HG02759 (cell line): ENCODE results near the gene PCBP2.
A peak's percentile ranks its signal among the peaks of the same experiment; 100 is the strongest.
"Not testable (repeated sequence)": the region's sequence is repeated elsewhere in the genome, so short reads cannot be mapped to it uniquely, and the experiment has no call there.

Experiments
- ATAC-seq: cut with Tn5 transposase; IDR thresholded peaks from one replicate; pipeline ENCODE4 v1.9.1; 2021; ENCODE audit warnings: mild to moderate bottlenecking, moderate library complexity; ENCODE audit not compliant: unreplicated experiment

The PCBP2 gene

GRCh38 chr12:53439582-53439981 lies 12.3 kb upstream of the PCBP2 start:
- not testable (repeated sequence) for ATAC-seq

GRCh38 chr12:53441040-53441833 lies 10.7 kb upstream of the PCBP2 start, which contains the start of gene PRR13:
TSS of gene PRR13 (plus strand) at chr12:53441734. CDS start at chr12:53442715, 981 bp downstream.
- peak; percentile 98 for ATAC-seq

- ATAC-seq = no peak
Measured at GRCh38 chr12:53443955-53444354, 7.9 kb upstream of the PCBP2 start.

GRCh38 chr12:53444593-53445325 lies 7.1 kb upstream of the PCBP2 start:
- ATAC-seq = not testable (repeated sequence)

DNA sequence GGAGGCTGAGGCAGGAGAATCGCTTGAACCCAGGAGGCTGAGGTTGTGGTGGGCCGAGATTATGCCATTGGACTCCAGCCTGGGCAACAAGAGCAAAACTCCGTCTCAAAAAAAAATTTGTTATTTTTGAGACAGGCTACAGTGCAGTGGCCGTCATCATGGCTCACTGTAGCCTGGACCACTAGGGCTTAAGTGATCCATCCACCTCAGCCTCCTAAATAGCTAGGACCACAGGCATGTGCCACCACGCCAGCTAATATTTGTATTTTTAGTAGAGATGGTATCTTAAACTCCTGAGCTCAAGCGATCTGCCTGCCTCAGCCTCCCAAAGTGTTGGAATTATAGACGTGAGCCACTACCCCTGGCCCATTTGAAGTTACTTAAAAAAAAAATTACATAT lies 966 bp upstream of the PCBP2 start:
- ATAC-seq = no peak

- peak; percentile 28 for ATAC-seq
Measured at GRCh38 chr12:53452159-53453077, 516 bp downstream of the PCBP2 start.

GRCh38 chr12:53453953-53454640 lies 2.2 kb downstream of the PCBP2 start:
- ATAC-seq = no peak

- no peak for ATAC-seq
Measured at GRCh38 chr12:53454707-53455106, 2.8 kb downstream of the PCBP2 start.

DNA sequence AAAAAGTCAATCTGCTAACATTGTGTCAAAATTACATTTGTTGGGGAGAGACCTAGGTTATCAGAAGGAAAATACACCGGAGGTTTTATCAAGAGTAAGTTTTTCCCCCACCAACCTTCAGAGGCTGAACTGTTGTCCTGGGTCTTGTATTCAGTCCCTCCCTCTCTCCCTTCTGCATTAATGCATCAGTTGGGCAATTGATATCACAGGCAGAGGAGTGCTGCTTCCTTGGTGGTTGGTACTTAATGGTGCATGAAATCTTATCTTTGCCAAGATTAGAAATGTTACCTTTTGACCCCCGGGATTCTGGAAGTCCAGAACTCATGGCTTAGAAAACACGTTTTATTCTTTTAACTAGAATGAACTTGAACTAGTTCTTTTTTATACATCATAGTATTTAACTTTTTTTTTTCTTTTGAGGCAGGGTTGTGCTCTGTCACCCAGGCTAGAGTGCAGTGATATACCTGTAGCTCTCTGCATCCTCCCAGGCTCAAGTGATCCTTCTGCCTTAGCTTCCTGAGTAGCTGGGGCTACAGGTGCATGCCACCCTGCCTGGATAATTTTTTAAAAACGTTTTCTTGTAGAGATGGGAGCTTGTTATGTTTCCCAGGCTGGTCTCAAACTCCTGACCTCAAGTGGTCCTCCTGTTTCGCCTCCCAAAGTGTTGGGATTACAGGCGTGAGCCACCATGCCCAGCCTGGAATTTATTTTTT lies 4.9 kb downstream of the PCBP2 start:
- ATAC-seq = no peak

DNA sequence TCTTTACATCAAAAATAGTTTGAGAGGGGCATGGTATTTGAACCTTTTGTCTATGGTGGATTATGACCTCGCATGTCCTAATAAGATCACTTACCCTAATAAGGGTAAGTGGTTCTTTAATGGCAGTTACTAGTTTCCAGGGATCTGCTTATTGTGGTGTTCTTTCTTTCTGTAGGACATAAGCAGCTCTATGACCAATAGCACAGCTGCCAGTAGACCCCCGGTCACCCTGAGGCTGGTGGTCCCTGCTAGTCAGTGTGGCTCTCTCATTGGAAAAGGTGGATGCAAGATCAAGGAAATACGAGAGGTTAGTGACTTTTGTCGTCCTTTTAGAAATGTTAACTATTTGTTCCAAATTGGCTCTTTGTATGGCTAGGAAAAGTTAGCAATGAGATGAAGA lies 7.2 kb downstream of the PCBP2 start:
- no peak for ATAC-seq

DNA sequence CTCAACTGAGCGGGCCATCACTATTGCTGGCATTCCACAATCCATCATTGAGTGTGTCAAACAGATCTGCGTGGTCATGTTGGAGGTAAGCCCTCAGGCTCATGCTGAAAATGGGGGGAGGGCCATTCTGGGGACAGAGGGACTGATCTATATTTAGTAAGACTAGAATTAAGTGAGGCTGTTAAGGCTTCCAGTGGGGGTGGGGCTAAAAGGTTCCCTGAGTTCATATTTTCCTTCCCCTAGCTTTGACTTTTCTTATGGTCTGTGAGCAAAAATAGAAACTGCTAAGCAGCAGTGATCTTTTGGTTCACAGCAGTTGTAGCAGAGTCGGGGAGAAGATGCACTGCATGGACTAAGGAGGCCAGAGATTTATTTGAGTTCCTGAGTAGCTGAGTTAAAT lies 9.2 kb downstream of the PCBP2 start:
- ATAC-seq = no peak

- no peak for ATAC-seq
Measured at GRCh38 chr12:53461591-53461990, 9.7 kb downstream of the PCBP2 start.

GRCh38 chr12:53462935-53463334 lies 11.0 kb downstream of the PCBP2 start:
- no peak for ATAC-seq

- no peak for ATAC-seq
Measured at GRCh38 chr12:53463802-53464560, 12.1 kb downstream of the PCBP2 start.

DNA sequence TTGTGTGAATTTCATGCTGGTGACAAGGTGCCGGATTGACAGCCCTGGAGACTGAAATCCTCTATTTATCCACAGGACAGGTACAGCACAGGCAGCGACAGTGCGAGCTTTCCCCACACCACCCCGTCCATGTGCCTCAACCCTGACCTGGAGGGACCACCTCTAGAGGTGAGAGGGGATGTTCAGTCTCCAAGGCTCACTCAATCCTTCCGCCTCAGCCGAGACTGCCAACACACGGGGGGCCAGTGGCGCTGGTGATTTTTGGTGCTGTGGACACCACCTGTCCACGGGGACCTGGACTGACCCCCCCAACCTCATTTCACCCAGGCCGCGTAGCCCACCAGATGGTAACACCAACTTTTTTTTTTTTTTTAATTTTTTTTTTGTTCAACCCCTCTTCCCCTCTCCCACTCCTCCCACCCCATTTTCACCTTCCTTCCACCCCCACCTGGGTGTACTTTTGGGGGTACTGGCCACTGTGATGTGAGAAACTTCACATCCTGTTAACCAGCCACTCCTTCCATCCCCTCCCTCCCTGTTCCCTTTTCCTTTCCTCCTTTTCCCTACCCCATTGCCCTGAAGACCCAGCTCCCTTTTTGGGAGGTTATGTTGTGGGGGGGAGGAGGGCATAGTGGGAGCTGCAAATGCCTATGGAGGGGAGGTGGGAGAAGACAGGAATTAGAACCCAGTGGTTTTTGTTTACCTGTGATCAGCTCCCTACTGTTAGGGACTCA lies 12.9 kb downstream of the PCBP2 start:
- ATAC-seq = no peak

GRCh38 chr12:53465679-53466078 lies 13.8 kb downstream of the PCBP2 start:
- no peak for ATAC-seq

DNA sequence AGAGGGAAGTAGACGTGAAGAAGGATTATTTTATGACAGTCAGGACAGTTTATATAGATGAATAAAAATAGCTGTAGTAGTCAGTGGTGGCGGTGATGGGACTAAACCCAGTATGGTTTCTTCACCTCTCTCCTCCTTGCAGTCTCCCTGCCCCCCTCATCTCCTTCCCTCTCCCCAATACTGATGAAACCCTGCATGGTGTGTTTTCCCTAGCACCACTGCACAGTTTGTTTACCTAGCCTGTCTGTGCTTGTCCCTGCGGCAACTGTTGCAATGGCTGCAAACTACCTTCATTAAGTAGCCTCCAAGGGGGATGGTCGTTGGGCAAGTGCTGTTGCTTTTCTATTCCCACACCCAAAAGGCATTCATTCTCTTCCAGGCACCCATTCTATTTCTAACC lies 14.7 kb downstream of the PCBP2 start:
- no peak for ATAC-seq

DNA sequence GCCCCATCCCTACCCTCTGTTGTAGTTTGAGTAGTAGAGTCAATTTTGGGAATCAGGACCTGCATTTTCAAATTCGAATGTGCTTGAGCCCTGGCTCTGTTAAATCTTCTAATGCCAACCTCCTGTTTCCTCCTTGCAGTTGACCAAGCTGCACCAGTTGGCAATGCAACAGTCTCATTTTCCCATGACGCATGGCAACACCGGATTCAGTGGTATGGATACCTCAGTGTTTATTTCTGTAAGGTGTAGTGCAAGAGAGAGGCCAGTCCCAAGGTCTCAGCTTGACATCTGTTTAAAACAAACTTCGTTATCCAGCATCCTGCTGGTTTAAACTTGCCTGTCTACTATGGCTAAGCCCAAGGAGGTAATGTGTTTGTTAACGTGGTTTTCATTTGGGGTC lies 15.2 kb downstream of the PCBP2 start:
- no peak for ATAC-seq

DNA sequence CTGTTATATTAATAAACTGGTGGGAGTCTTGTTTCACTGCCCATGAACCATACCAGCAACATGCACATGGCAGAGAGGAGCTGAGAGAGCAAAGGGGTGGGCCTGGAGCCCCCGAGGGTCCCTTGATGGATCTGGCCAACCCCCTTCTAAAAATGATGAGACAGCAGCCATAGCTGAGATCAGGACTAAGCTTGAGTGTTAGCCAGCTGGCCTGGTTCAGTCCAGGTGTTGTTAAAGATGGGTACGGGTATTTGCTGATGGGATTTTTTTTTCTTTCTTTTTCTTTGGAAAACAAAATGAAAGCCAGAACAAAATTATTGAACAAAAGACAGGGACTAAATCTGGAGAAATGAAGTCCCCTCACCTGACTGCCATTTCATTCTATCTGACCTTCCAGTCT lies 16.0 kb downstream of the PCBP2 start:
- no peak for ATAC-seq
